Measurements from ENCODE around the gene COL6A2.

DNA sequence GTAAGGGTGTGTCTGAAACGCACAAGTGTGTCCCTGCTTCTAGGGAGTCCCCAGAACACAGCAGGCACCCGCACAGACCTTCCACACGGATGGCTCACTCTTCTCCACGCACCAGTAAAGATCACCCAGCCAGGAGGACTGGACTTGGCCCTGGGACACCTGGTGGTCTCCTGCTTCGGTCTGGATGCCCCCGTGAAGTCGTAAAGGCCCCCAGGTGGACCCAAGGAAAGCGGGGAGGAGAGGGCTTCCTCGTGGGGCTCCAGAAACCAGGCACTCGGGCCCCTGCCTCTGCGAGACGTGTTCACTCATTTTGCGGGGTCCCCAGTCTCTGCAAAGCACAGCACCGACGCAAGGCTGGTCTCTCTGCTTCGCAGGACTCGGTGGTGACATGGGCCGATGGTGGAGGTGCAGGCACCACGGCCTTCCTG, 20.2 kb upstream of the COL6A2 start:
- TF ChIP-seq, protein P1, sequence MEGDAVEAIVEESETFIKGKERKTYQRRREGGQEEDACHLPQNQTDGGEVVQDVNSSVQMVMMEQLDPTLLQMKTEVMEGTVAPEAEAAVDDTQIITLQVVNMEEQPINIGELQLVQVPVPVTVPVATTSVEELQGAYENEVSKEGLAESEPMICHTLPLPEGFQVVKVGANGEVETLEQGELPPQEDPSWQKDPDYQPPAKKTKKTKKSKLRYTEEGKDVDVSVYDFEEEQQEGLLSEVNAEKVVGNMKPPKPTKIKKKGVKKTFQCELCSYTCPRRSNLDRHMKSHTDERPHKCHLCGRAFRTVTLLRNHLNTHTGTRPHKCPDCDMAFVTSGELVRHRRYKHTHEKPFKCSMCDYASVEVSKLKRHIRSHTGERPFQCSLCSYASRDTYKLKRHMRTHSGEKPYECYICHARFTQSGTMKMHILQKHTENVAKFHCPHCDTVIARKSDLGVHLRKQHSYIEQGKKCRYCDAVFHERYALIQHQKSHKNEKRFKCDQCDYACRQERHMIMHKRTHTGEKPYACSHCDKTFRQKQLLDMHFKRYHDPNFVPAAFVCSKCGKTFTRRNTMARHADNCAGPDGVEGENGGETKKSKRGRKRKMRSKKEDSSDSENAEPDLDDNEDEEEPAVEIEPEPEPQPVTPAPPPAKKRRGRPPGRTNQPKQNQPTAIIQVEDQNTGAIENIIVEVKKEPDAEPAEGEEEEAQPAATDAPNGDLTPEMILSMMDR (IDR thresholded peaks at IDR 0.05; ENCODE audit: poor library complexity), result no peak
- no peak for TF ChIP-seq EZH2phosphoT487 (IDR thresholded peaks at IDR 0.05; ENCODE audit: low read depth, severe bottlenecking, unreplicated experiment)
